Measurements from ENCODE around the gene KLF6.

The KLF6 gene

GRCh38 chr10:3766046-3766756 is 18.8 kb downstream of the KLF6 start:
- no peaks in the 10 kb centered on the region for H3K36me3 ChIP-seq
- H3K27me3 ChIP-seq (ENCODE audit: insufficient read depth, low read depth, severe bottlenecking) = no peaks in the 10 kb centered on the region
- H3K9me3 ChIP-seq (ENCODE audit: severe bottlenecking) = no peaks in the 10 kb centered on the region
- no peak overlapping the region for H3K4me3 ChIP-seq (ENCODE audit: low read depth, low read length)
- no peak for TF ChIP-seq CTCF (IDR thresholded peaks at IDR 0.05; ENCODE audit: low read depth, low read length)
- H3K27ac ChIP-seq = no peak overlapping the region
- no peak for DNase-seq

GRCh38 chr10:3765146-3765545 is 19.9 kb downstream of the KLF6 start:
- Histone ChIP-seq H3K36me3 (no peaks in the 10 kb centered on the region), H3K4me3 (ENCODE audit: low read depth, low read length) (no peak overlapping the region), H3K27ac (no peak overlapping the region), H3K27me3 (ENCODE audit: insufficient read depth, low read depth, severe bottlenecking) (no peaks in the 10 kb centered on the region), H3K9me3 (ENCODE audit: severe bottlenecking) (no peaks in the 10 kb centered on the region)
- DNase-seq = no peak
- TF ChIP-seq CTCF (IDR thresholded peaks at IDR 0.05; ENCODE audit: low read depth, low read length) = no peak

- no peaks in the 10 kb centered on the region for H3K27me3 ChIP-seq (ENCODE audit: insufficient read depth, low read depth, severe bottlenecking)
- H3K9me3 ChIP-seq (ENCODE audit: severe bottlenecking) = no peaks in the 10 kb centered on the region
- no peak overlapping the region for H3K4me3 ChIP-seq (ENCODE audit: low read depth, low read length)
- no peaks in the 10 kb centered on the region for H3K36me3 ChIP-seq
- H3K27ac ChIP-seq = no peak overlapping the region
- DNase-seq = no peak
- no peak for TF ChIP-seq CTCF (IDR thresholded peaks at IDR 0.05; ENCODE audit: low read depth, low read length)
Measured at GRCh38 chr10:3764626-3765112, 20.3 kb downstream of the KLF6 start.

GRCh38 chr10:3763852-3764625 is 21.0 kb downstream of the KLF6 start:
- no peaks in the 10 kb centered on the region for H3K27me3 ChIP-seq (ENCODE audit: insufficient read depth, low read depth, severe bottlenecking)
- H3K4me3 ChIP-seq (ENCODE audit: low read depth, low read length) = no peak overlapping the region
- no peak for DNase-seq
- no peaks in the 10 kb centered on the region for H3K36me3 ChIP-seq
- TF ChIP-seq CTCF (IDR thresholded peaks at IDR 0.05; ENCODE audit: low read depth, low read length) = no peak
- no peaks in the 10 kb centered on the region for H3K9me3 ChIP-seq (ENCODE audit: severe bottlenecking)
- no peak overlapping the region for H3K27ac ChIP-seq

GRCh38 chr10:3763035-3763456 is 22.0 kb downstream of the KLF6 start:
- Histone ChIP-seq H3K4me3 (ENCODE audit: low read depth, low read length) (no peak overlapping the region), H3K9me3 (ENCODE audit: severe bottlenecking) (no peaks in the 10 kb centered on the region), H3K27ac (no peak overlapping the region), H3K27me3 (ENCODE audit: insufficient read depth, low read depth, severe bottlenecking) (no peaks in the 10 kb centered on the region), H3K36me3 (no peaks in the 10 kb centered on the region)
- no peak for DNase-seq
- TF ChIP-seq CTCF (IDR thresholded peaks at IDR 0.05; ENCODE audit: low read depth, low read length) = no peak
